A549 (cell line): ENCODE results near the gene B4GALT6. TPM values are rescaled to one million over a fixed set of nuclear protein-coding genes. Genes with fewer than 3 reads are reported as not detected.

Source experiments
- ATAC-seq, 2 experiments: fragments of 200-7000 bp in 1 of 2; fragments of >200 bp in 1 of 2; cut with Nextera tagmentation in 1 of 2; cut with Tn5 transposase in 1 of 2; 3 replicates each; pipeline versions ENCODE4 v1.8.0 to v1.9.1; 2018 to 2020; ENCODE audit warnings: mild to moderate bottlenecking in 1 of 2, moderate library complexity in 1 of 2
- CTCF ChIA-PET: fragments of 300-600 bp; sonication (Branson Sonifier 250); formaldehyde crosslinking; extraction: SDS; loops from one replicate; lab custom pipeline; 2021; ENCODE audit warnings: antibody characterized with exemption, inconsistent platforms; lab: Yijun Ruan, JAX
- POLR2A ChIA-PET: fragments of 350-600 bp; formaldehyde crosslinking; extraction: SDS; loops from one replicate; lab custom pipeline; 2021; ENCODE audit warnings: antibody characterized with exemption, inconsistent platforms; lab: Yijun Ruan, JAX
- DNase-seq, 2 experiments: peaks; one replicate each; pipeline versions ENCODE4 v3.0.0 to v3.0.0-alpha.2; 2011 to 2016; ENCODE audit warnings: low read depth in 1 of 2, low spot score in 1 of 2
- FAIRE-seq: peaks from 2 replicates; lab custom pipeline; 2011; peaks lifted over from hg19 to GRCh38; lab: Jason Lieb, UNC
- H3K27ac ChIP-seq, 2 experiments: fragments of >200 bp; sonication (Bioruptor Twin); formaldehyde crosslinking; 3 replicates each; pipeline ENCODE4 v1.5.1; 2016 to 2017
- H3K4me1 ChIP-seq: fragments of >200 bp; sonication (Bioruptor Twin); formaldehyde crosslinking; 3 replicates; pipeline ENCODE4 v1.6.1; 2016
- H3K4me2 ChIP-seq: fragments of >200 bp; sonication (Bioruptor Twin); formaldehyde crosslinking; 3 replicates; pipeline ENCODE4 v1.6.1; 2016
- H3K4me3 ChIP-seq: fragments of >200 bp; sonication (Bioruptor Twin); formaldehyde crosslinking; 3 replicates; pipeline ENCODE4 v1.5.1; 2016
- H3K9me3 ChIP-seq: fragments of >200 bp; sonication (Bioruptor Twin); formaldehyde crosslinking; 3 replicates; pipeline ENCODE4 v1.6.1; 2016
- BHLHE40 ChIP-seq: IDR thresholded peaks from 2 replicates; pipeline ENCODE4 v1.6.1; 2012; ENCODE audit warnings: low read depth, low read length, inconsistent platforms
- CBX2 ChIP-seq: fragments of 200-600 bp; sonication (generic); IDR thresholded peaks from 2 replicates; pipeline ENCODE4 v1.6.1; 2016; ENCODE audit warnings: low read depth, mild to moderate bottlenecking, borderline replicate concordance
- CBX8 ChIP-seq: fragments of 200-600 bp; sonication (generic); IDR thresholded peaks from 2 replicates; pipeline ENCODE4 v1.6.1; 2016
- CEBPB ChIP-seq, 2 experiments: fragments of >200 bp in 1 of 2; sonication (Bioruptor Twin) in 1 of 2; formaldehyde crosslinking in 1 of 2; IDR thresholded peaks; 2 replicates each; pipeline ENCODE4 v1.6.1; 2012 to 2016
- EHMT2 ChIP-seq: fragments of 200-600 bp; sonication (generic); IDR thresholded peaks from 2 replicates; pipeline ENCODE4 v1.6.1; 2016; ENCODE audit warnings: antibody characterized with exemption, low read depth, mild to moderate bottlenecking, moderate library complexity
- EP300 ChIP-seq, 2 experiments: fragments of >200 bp; sonication (Bioruptor Twin); formaldehyde crosslinking; IDR thresholded peaks; 2 replicates in 1 of 2; 3 replicates in 1 of 2; pipeline ENCODE4 v1.6.1; 2016 to 2017
- ESRRA ChIP-seq: fragments of 150-350 bp; IDR thresholded peaks from 2 replicates; pipeline ENCODE4 v1.6.1; 2014; ENCODE audit warnings: mild to moderate bottlenecking, low read length, borderline replicate concordance
- FOSB ChIP-seq: fragments of 250-450 bp; sonication (Bioruptor Pico); IDR thresholded peaks from 2 replicates; pipeline ENCODE4 v1.5.0; 2020; ENCODE audit warnings: mild to moderate bottlenecking, moderate library complexity
- HEYL ChIP-seq: fragments of 250-450 bp; sonication (Bioruptor Pico); IDR thresholded peaks from 2 replicates; pipeline ENCODE4 v1.8.0; 2021; ENCODE audit warnings: mild to moderate bottlenecking, moderate library complexity
- HOXA7 ChIP-seq: fragments of 250-450 bp; sonication (Bioruptor Pico); IDR thresholded peaks from 2 replicates; pipeline ENCODE4 v1.5.0; 2020; ENCODE audit warnings: mild to moderate bottlenecking, moderate library complexity
- HOXB5 ChIP-seq: fragments of 250-450 bp; sonication (Bioruptor Pico); IDR thresholded peaks from 2 replicates; pipeline ENCODE4 v1.5.0; 2020; ENCODE audit warnings: mild to moderate bottlenecking, moderate library complexity
- JUN ChIP-seq, 2 experiments: fragments of >200 bp; sonication (Bioruptor Twin); formaldehyde crosslinking; IDR thresholded peaks; 2 replicates in 1 of 2; 3 replicates in 1 of 2; pipeline ENCODE4 v1.6.1; 2016 to 2017
- MAFK ChIP-seq: fragments of 450-650 bp; IDR thresholded peaks from 2 replicates; pipeline ENCODE4 v1.6.1; 2014; ENCODE audit not compliant: partially characterized antibody
- MAX ChIP-seq: IDR thresholded peaks from 2 replicates; pipeline ENCODE4 v1.6.1; 2012
- MAZ ChIP-seq: fragments of 150-350 bp; IDR thresholded peaks from 2 replicates; pipeline ENCODE4 v1.6.1; 2014; ENCODE audit warnings: antibody characterized with exemption, low read depth, low read length, borderline replicate concordance
- MYC ChIP-seq: IDR thresholded peaks from 2 replicates; pipeline ENCODE4 v1.6.1; 2012; ENCODE audit warnings: mild to moderate bottlenecking, inconsistent platforms, low read length, improper control_type of control experiment, borderline replicate concordance
- NFE2L2 ChIP-seq: fragments of 150-350 bp; conservative IDR thresholded peaks from 2 replicates; pipeline ENCODE4 v1.6.1; 2014; ENCODE audit warnings: low read length
- RCOR1 ChIP-seq: fragments of 150-350 bp; IDR thresholded peaks from 2 replicates; pipeline ENCODE4 v1.6.1; 2014; ENCODE audit warnings: antibody characterized with exemption, low read length, low read depth
- SREBF2 ChIP-seq: fragments of 450-650 bp; IDR thresholded peaks from 2 replicates; pipeline ENCODE4 v1.6.1; 2014; ENCODE audit warnings: mild to moderate bottlenecking, moderate library complexity
- TFCP2L1 ChIP-seq: fragments of 250-450 bp; sonication (Bioruptor Pico); IDR thresholded peaks from 2 replicates; pipeline ENCODE4 v1.5.0; 2021; ENCODE audit warnings: mild to moderate bottlenecking
- TP53 ChIP-seq: fragments of 250-450 bp; sonication (Bioruptor Pico); IDR thresholded peaks from 2 replicates; pipeline ENCODE4 v1.5.0; 2021; ENCODE audit warnings: mild to moderate bottlenecking, moderate library complexity
- USF2 ChIP-seq: fragments of 450-650 bp; IDR thresholded peaks from 2 replicates; pipeline ENCODE4 v1.6.1; 2014; ENCODE audit warnings: antibody characterized with exemption
- ZFP36 ChIP-seq: fragments of 450-650 bp; IDR thresholded peaks from 2 replicates; pipeline ENCODE4 v1.6.1; 2014; ENCODE audit warnings: borderline replicate concordance; ENCODE audit not compliant: partially characterized antibody
- WGBS: methylation state at CpG from one replicate; pipeline ENCODE4 v1.1.6; 2017; ENCODE audit errors: missing lambda C conversion rate; 5-methylcytosine and 5-hydroxymethylcytosine counted together
- polyA plus RNA-seq, 4 experiments: library from polyadenylated mRNA; depleted of rRNA in 3 of 4; stranded (reverse); fragments of >200 nt; fragmentation: RNase III in 1 of 4; extraction: RNeasy Plus Mini Kit Qiagen cat#74134 plus additional on column Dnase treatment in 1 of 4; gene quantifications; 2 replicates in 3 of 4; 3 replicates in 1 of 4; pipeline ENCODE4 v1.2.3, GENCODE V29; 2011 to 2017

The B4GALT6 gene
- polyA plus RNA-seq, 2 of the 4 experiments (the other 2 are of a cell fraction), result 7.1 to 12.8 TPM

GRCh38 chr18:31643003-31643402 is 41.4 kb downstream of the B4GALT6 start:
- Histone ChIP-seq H3K9me3 (no peaks in the 10 kb centered on the region), H3K4me2 (0 out of 3 replicates have a peak overlapping the region, but pooled peaks have one; percentile 4), H3K4me1 (peaks cover 17% of the 10 kb centered on the region), H3K4me3 (no peak overlapping the region), H3K27ac (no peak overlapping the region)
- POLR2A ChIA-PET, result no interaction called here
- FAIRE-seq (no peak), ATAC-seq (no peak), DNase-seq (no peak)
- WGBS, result 81% methylated on average over 4 of the region's 4 CpGs
- CTCF ChIA-PET, result no interaction called here
- no peak for TF ChIP-seq HOXA7 (CRISPR knock-in tag)
- no peak for TF ChIP-seq TP53
- TF ChIP-seq BHLHE40, result no peak
- no peak for TF ChIP-seq ESRRA
- TF ChIP-seq RCOR1, result no peak
- no peak for TF ChIP-seq HEYL
- TF ChIP-seq ZFP36, result no peak
- no peak for TF ChIP-seq CBX8

- 90% methylated on average over 3 of the region's 3 CpGs for WGBS
- CTCF ChIA-PET, result no interaction called here
- Histone ChIP-seq H3K4me1 (no peaks in the 10 kb centered on the region; the same call in 2 of the 3 replicates), H3K27ac (no peak overlapping the region), H3K9me3 (no peaks in the 10 kb centered on the region)
- no peak for ATAC-seq
- no peak for TF ChIP-seq FOSB
- TF ChIP-seq CBX2, result no peak
- TF ChIP-seq TP53, result no peak
- TF ChIP-seq BHLHE40, result no peak
- no peak for TF ChIP-seq CBX8
- no peak for TF ChIP-seq MAX
- TF ChIP-seq, all 56 proteins: peak for 0
- DNase-seq, result no peak
- POLR2A ChIA-PET, result no interaction called here
- no peak for FAIRE-seq
- H3K4me2 ChIP-seq, result no peak overlapping the region
- H3K4me3 ChIP-seq, result no peak overlapping the region
Measured at GRCh38 chr18:31637445-31637844, 46.9 kb downstream of the B4GALT6 start.

DNA sequence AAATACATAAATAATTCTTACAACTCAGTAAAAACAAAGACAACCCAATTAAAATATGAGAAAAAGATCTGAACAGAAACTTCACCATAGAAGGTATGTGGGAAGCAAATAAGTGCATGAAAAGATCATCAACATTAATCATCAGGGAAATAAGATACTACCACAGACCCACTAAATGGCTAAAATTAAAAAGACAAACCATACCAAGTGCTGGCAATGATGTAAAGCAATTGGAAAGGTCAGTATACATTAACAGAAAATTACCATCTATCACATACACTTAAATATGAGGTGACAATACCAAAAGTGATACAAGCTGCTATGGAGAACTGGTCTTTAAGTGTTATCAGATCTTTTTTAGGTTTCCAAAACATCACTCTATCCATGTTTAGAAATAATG is 48.0 kb downstream of the B4GALT6 start:
- Histone ChIP-seq H3K27ac (no peak overlapping the region), H3K4me3 (no peak overlapping the region), H3K4me1 (no peaks in the 10 kb centered on the region), H3K9me3 (no peaks in the 10 kb centered on the region), H3K4me2 (no peak overlapping the region)
- ChIA-PET CTCF (no interaction called here), POLR2A (no interaction called here)
- FAIRE-seq (no peak), DNase-seq (no peak), ATAC-seq (no peak)
- TF ChIP-seq NFE2L2 (no peak), MAFK (no peak), MAX (no peak), EP300 (IDR thresholded peaks at IDR 0.05) (no peak), JUN (IDR thresholded peaks at IDR 0.05) (no peak), HOXB5 (CRISPR knock-in tag) (no peak), HOXA7 (CRISPR knock-in tag) (no peak)

DNA sequence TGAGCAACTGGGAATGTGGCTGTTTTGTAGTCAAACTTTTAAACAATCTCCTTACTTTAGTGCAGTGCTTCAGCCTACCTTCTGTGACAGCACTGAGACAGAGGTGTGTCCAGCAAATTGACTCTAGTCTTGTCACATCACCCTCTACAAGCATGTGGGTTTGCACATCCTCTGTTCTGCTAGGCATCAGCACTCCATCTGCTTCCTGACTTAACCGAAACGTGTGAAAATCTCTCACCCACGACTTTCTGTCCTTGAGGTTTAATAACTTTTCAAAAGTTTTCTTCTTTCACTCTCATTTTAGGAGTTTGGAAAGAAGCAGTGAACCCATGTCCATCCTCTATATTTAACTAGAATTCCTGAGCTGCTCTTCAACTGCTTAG is 50.1 kb downstream of the B4GALT6 start:
- ChIA-PET POLR2A (no interaction called here), CTCF (interaction anchor here (0.6 kb wide), 1 partner anchor 12 kb away, joined by 4 read pairs; no protein-coding TSS in a partner anchor)
- ATAC-seq, result no peak
- Histone ChIP-seq H3K4me3 (no peak overlapping the region), H3K4me2 (no peak overlapping the region), H3K4me1 (no peaks in the 10 kb centered on the region), H3K9me3 (no peaks in the 10 kb centered on the region), H3K27ac (no peak overlapping the region)
- no peak for FAIRE-seq
- WGBS, result 72% methylated on average over 3 of the region's 3 CpGs
- TF ChIP-seq TFCP2L1 (no peak), EHMT2 (no peak), SREBF2 (no peak), NFE2L2 (no peak), MAZ (no peak), JUN (IDR thresholded peaks at IDR 0.05) (no peak), MYC (no peak), USF2 (no peak), CEBPB (IDR thresholded peaks at IDR 0.05) (no peak)
- DNase-seq, result no peak
